8988T (cell line): ENCODE results near the gene ADRM1.

ENCODE experiments used
- DNase-seq: peaks from one replicate; pipeline ENCODE4 v3.0.0; 2011

Gene ADRM1

DNA sequence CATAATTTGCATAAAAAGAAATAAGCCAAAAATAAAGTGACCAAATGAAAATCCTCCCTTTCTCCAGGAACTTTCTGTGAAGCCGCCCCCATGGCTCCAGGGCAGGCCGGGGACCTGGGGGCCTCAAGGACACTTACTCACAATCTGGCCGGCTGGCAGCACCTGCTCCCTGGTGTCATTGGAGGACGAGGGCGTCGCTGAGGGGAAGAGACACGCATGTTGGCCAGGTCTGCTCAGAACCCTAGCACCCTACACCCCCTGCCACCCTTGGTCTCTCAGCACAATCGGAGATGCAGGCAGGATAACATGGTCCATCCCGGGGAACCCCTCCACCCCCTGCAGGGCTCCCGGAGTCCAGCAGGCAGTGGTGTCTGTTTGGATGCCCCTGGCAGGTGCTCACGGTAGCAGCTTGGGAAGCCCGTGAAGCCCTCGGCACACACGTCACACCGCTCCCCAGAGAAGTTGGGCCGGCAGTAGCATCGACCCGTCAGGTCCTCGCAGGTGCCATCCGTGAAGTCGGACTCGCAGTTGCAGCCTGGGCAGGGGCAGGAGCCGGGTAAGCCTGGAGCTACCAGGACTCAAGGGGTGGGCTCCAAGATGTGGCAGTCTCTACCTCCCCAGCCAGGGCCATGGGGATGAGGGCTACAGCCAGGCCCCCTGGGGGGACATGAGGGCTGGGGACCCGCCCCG lies 43.0 kb downstream of the ADRM1 start:
- no peak for DNase-seq

- no peak for DNase-seq
Observed at GRCh38 chr20:62346398-62347150, 43.8 kb downstream of the ADRM1 start.

GRCh38 chr20:62347151-62347404 lies 44.3 kb downstream of the ADRM1 start:
- no peak for DNase-seq

DNA sequence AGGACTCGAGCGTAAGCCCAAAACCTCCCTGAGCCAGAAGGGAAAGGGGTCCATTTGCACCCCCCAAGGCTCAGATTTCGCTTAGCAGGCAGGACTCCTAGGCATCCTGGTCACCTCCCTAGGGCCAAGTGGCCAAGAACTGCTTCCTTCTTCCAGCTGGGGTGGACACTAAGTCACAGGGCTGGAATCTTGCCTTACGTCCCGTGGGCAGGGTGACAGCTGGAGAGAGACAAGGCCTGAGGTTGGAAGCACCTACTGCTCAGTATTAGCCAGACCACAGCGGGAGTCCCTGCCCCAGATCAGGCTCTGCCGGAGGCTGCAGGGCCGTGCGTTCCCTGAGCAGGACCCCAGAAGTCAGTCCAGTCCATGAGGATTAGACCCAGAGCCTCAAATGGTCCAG lies 44.6 kb downstream of the ADRM1 start:
- DNase-seq = no peak

DNA sequence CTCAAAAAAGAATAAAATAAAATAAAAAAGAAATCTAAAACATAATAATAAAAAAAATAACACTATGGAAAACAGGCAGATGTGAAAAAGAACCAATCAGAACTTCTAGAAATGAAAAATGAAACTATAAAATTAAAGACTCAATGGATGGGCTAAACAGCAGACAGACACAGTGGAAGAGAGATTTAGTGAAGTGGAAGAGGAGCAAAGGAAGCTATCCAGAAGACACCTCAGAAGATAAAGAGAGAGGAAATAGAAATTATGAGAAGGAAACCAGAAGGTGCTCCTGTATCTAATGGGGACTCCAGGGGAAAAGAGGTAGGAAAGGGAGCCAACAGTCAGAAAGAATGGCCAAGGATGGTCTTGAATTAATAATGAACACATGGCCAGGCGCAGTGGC lies 45.8 kb downstream of the ADRM1 start:
- DNase-seq = no peak

DNA sequence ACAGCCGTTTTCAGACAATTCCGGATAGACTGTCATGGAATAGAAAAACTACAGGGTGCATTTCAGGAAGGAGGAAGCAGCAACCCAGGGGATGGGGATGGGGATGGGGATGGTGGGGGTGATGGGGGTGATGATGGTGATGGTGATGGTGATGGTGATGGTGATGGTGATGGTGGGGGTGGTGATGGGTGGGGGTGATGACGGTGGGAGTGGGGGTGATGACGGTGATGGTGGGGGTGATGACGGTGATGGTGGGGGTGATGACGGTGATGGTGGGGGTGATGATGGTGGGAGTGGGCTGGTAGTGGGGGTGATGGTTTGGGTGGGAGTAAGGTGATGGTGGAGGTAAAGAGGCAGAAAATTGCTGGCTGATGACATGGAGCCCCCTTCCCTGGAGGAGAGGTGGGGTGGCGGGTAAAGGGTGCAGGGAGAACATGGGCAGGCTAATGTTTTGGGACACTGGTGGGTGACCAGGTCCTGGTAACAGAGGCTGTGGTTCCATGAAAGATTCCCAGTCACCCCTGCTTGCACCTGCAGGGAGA lies 46.8 kb downstream of the ADRM1 start:
- no peak for DNase-seq

DNA sequence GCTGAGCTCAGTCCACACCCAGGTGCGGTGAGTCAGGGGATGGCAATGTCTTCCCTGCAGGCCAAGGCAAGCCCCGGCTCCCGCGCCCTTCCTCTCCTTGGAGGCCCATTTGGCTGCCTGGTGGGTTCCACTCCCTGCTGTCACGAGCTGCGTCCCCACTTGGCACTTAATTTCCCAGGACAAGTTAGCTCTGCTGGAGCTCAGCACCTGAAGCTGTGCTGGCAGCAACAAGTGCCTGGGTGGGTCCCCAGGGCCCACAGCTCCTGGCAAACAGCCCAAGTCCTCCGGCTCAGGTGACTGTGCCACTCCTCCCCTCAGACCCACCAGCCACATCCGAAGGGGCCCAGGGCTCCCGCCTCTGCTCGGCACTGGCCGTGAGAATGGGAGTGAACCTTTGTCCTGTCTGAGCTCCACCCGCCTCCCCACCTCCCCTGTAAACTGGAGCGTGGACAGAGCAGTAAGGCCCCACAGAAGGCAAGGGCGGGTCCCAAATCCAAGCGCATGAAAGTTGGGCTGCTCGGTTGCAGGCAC lies 47.4 kb downstream of the ADRM1 start:
- DNase-seq = peak; percentile 89

DNA sequence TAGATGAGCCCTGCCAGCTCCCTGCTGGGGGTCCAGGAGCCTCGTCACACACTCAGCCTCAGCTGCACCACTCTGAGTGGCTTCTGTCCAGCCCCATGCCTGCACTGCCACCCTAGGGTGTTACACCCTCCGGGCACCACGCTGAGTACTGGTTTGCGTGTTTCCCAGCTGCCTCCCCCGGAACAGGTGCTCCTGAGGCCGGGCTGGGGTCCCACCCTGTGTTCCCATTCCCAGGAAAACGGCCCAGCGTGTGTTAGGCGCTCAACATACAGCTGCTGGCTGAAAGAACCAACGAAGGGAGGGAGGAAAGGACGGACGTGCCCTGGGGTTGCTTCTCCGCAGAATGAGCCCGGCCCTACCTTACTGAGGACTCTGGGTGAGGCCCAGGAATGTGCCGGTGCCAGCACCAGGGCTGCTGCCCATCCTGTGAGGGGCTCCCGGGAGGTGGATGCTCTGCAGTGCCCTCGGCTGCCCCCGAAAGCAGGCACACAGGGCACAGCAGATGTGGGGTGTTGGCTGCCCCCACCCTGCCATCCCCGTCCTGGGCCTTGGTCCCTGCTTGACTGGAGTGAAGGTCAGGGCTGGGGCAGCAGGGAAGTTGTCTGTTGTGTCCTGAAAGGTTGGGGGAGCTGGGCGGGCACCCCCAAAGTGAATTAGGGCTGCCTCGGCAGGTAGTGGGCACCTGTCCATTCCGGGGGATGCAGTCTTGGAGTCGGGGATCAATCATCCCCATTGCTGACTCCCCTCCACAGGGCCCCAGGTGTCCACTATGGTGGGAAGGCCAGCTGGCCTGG lies 48.0 kb downstream of the ADRM1 start:
- DNase-seq = no peak

- DNase-seq = no peak
Observed at GRCh38 chr20:62351469-62352401, 48.9 kb downstream of the ADRM1 start.

GRCh38 chr20:62352402-62353288 lies 49.8 kb downstream of the ADRM1 start:
- DNase-seq = peak; percentile 92

- DNase-seq = no peak
Observed at GRCh38 chr20:62353289-62354030, 50.7 kb downstream of the ADRM1 start.

GRCh38 chr20:62354031-62354808 lies 51.4 kb downstream of the ADRM1 start:
- no peak for DNase-seq

GRCh38 chr20:62354811-62355341 lies 52.1 kb downstream of the ADRM1 start:
- DNase-seq = no peak

GRCh38 chr20:62355516-62355877 lies 52.7 kb downstream of the ADRM1 start:
- no peak for DNase-seq

- DNase-seq = no peak
Observed at GRCh38 chr20:62355878-62356588, 53.2 kb downstream of the ADRM1 start.

DNA sequence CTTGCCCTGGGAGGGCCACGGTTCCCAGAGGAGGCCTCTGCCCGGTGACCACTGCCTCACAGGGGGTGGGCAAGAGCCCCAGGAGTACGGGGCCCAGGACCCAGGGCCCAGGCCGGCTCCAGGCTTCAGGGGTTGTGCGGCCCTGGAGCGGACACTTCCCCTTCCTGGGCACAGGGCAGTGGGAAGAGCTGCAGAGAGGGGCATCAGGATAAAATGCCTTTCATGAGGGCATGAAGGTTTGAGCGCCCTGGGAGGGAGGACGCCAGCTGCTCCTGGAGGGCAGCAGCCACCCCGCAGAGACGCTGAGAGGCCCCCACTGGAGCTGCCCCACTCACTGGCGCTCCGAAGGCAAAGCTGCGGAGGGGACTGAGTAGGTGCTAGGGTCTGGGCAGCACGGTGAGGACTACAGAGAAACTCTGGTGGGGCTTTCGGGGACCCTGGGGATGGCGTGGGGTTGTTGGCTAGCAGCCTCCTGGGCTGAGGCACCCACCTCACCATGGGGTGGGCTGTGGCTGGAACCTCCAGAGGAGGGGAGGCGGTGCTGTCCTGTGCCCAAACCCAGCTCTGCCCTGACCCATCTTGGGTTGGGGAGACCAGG lies 53.9 kb downstream of the ADRM1 start:
- DNase-seq = no peak

- DNase-seq = peak; percentile 95
Observed at GRCh38 chr20:62357187-62357667, 54.4 kb downstream of the ADRM1 start.

DNA sequence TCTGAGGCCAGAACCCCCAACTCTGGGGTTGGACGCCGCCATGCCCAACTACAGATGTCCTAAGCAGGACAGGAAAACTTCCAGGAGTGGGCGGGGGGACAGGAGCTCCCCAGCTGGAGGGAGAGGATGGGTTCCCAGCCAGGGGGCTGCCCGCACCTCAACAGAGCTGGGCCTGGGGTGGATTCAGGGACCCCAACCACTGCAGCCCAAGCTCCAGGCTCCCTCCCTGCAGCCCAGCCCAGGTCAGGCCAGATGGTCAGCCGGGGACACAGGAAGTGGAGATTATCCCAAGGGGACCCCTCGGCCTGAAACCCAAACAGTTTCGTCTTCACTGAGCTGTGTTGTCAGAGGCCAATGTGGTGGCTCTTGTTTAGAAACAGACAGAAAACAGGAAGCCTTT lies 54.9 kb downstream of the ADRM1 start:
- DNase-seq = no peak
